Ovary (tissue), 3 donors: ENCODE data around the gene NMBR.

Experiments used
- EP300 ChIP-seq: sonication (generic); formaldehyde crosslinking; IDR thresholded peaks from one replicate; pipeline ENCODE4 v1.6.1; 2017; ENCODE audit warnings: antibody characterized with exemption
- POLR2A ChIP-seq: fragments of 450-650 bp; IDR thresholded peaks from one replicate; pipeline ENCODE4 v1.6.1; 2017; ENCODE audit warnings: antibody characterized with exemption, mild to moderate bottlenecking, moderate library complexity
- TF ChIP-seq, protein P1 (sequence below), 3 donors: fragments of 450-650 bp in 2 of 3; fragments of 200-600 bp in 1 of 3; IDR thresholded peaks; one replicate each; pipeline versions ENCODE4 v1.5.1 to v1.8.0; 2016 to 2022; ENCODE audit warnings: antibody characterized with exemption in 3 of 3, mild to moderate bottlenecking in 1 of 3
- donor health status: DM: no; HTN: no; CAD: no.

- TF ChIP-seq, protein P1, sequence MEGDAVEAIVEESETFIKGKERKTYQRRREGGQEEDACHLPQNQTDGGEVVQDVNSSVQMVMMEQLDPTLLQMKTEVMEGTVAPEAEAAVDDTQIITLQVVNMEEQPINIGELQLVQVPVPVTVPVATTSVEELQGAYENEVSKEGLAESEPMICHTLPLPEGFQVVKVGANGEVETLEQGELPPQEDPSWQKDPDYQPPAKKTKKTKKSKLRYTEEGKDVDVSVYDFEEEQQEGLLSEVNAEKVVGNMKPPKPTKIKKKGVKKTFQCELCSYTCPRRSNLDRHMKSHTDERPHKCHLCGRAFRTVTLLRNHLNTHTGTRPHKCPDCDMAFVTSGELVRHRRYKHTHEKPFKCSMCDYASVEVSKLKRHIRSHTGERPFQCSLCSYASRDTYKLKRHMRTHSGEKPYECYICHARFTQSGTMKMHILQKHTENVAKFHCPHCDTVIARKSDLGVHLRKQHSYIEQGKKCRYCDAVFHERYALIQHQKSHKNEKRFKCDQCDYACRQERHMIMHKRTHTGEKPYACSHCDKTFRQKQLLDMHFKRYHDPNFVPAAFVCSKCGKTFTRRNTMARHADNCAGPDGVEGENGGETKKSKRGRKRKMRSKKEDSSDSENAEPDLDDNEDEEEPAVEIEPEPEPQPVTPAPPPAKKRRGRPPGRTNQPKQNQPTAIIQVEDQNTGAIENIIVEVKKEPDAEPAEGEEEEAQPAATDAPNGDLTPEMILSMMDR (IDR thresholded peaks at IDR 0.05), result no peak
- TF ChIP-seq POLR2A, result no peak
- no peak for TF ChIP-seq EP300
Measured at GRCh38 chr6:142162780-142163179, 15.9 kb upstream of the NMBR start.
